ENCODE results near the gene TNFRSF13B.
"Not testable (repeated sequence)": the region's sequence is repeated elsewhere in the genome, so short reads cannot be mapped to it uniquely, and the experiment has no call there.

TNFRSF13B gene

DNA sequence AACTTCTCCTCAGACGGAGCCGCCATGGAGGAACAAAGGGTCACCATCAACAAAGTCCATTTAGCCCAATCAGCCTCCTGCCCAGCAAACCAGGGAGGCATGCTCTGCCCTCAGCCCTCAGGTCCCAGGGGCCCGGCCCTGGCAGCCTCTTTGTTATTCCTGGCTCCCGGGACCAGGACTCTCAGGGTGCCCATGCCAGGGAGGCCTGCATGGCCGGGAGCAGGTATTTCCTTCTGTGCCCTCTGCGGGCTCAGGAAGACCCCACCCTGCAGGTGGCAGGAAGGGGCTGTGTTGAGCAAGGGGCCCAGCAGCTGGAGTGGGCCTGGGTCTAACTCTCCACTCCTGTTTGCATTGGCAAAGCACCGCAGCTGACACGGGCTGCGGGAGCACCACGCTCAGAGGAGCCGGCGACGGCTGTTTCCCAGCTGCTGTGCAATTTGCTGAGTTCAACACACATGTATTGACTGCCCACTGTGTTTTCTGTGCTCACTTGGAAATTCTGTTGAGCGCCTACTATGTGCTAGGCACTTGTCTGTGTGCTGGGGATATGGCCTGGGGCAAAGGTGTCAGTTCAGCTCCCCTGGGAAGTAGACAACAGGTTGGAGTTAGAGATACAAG, 33.2 kb upstream of the TNFRSF13B start:
- not testable (repeated sequence) for FAIRE-seq

DNA sequence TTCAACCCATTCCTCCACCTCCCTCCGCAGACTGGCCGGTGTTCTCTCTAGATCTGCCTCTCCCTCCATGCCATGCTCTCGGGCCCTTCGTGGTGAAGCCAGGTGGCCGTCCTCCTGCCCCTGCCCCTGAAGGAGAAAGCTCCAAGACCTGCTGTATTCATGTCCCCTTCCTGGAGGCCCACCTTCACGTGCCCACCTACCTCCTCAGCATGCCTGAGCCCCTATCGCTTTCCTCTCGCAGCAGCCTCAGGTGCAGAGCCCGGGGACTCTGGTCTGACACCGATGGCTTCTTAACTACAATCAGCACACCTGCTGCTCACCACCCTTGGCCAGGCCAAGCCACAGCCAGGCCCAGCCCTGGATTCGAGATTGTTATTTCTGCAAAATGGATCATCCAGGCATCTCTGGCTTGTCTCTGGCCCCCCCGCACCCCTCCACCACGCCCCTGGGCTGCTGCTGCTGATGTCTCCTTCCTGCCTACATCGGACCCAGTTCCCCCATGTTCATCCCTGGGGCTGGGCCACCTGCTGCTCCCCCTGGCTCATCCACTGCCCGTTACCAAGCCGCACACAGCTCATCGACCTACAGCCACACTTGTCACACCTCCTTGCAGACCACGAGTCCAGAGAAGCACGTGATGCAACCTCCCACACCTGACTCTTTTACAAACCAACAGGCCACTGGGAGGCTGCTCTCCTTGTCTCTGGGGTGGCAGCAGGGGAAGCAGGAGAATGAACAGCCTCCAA, 32.5 kb upstream of the TNFRSF13B start:
- no peak for FAIRE-seq

DNA sequence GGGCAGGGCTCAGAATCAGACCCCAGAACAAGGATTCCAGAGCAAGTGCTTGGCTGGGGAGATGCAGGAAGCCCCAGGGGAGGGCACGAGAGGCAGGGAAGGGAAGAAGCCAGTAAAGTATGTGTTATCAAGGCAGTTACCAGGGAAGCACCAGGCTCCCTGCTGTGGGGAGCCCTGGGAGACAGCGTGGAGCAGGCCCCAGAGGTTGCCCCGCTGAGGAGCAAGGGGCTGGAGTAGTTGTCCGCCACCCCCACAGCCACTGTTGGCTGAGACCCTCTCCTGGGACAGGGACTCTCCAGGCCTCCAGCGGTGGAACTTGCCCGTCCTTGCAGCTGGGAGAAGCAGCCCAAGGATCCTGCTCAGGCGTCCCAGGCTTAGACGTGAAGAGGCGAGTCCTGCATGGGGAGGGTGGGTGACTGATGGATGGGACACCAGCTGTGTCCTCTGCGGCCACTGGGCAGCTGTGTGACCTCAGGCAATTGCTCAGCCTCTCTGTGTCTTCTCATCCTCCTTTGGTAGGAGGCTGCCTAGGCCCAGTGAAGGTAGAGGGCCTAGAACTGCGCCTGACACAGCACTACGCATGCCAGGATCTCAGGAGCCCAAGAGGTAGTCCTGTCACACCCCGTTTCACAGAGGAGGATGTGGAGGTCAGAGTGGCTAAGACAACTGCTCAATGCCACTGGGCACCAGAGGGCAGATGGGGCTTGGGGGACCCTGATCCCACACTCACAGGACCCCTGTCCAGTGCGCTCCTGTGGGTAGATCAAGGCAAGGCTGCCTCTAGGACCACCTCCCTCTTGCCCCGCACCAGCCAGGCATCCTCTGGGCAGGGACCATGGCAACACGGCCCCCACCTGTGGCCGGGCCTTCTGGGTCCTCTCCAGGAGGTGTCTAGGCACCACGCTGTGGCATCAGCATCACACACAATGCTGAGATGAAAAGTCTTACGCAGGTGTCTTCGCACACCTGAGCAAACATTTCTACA, 31.1 kb upstream of the TNFRSF13B start:
- FAIRE-seq, result not testable (repeated sequence)

DNA sequence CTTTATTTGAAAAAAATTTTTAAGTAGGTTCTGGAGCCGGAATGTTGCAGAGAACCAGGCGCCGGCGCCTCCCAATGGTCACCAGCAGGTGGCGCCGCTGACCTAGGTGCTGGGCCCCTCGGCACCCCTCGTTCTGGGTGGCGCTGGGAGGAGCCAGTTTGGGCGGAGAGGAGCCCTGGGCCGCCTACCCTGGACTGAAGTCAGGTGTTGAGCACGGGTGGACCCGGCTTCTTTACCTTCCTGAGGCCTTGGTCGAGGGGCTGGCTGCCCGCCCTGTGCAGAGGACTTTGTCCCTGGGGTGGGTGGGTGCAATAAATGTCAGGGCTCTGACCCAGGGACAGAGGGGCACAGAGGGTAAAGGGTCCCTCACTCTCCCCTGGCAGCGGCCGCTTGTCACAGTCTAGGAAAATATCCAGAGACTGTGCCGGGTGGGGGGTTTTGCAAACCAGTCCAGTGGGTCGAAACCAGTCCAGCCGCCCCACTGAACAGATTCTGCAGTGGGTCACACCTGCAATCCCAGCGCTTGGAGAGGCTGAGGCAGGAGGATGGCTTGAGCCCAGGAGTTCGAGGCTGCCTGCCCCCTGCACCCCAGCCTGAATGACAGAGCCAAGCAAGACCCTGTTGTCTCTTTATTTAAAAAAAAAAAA, 30.1 kb upstream of the TNFRSF13B start:
- FAIRE-seq, result peak; percentile 79

DNA sequence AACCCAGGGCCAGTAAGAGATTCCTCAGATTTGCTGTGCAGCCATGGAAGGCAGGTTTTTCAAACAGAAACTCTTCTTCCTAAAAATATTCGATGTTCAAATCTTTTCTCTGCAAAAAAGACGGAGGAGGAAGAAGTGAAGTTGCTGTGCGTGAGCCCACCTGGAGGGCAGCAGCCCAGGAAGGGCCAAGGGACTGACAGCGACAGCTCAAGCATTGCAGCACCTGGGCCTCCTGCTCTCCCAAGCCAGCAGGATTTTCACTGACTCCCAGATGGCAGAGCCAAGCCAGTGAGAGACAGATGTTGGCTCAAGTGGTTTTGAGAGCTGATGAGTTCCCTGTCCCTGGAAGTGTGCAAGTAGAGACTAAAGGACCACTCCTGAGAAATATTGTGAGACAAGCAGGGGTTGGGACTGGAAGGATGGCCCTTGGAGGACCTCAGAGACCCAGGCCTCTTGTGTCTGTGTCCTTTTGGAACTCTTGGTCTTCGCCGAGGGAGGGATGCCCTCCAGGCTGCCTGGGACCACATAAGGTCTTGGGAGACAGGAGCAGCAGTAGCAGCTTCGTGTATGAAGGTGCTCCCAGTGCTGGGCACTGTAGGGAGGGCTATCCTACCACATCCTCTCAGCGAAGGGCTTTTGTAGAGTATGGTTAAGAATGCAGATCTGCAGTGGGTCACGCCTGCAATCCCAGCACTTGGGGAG, 29.3 kb upstream of the TNFRSF13B start:
- FAIRE-seq, result no peak

DNA sequence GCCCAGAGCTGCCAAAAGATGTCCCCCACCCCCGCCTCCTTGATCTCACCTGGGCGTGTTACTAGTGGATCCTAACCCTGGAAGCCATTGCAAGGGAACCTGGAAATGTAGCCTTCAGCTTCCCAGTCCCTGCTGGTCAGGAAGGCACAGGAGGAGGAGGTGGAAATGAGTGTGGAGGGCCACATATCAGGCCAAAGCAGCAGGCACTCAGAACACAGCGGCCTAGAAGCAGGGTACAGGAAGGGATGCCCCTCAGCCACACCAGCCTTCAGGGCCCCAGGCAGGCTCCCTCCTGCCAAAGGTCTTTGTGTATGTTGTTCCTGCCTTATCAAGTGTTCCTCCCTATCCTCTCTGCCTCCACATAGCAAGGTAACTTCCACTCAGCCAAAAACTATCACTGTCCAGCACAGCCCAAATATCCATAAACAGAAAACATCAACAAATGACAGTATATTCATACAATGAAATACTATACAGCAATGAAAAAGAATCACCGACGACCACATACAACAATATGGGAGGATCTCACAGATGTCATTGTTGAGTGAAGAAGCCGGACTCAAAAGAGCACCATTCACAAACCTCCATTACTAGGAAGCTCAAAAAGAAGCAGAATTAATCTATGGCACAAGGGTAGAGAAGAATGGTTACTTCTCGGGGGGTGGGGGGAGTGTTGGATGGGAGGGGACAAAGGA, 28.2 kb upstream of the TNFRSF13B start:
- FAIRE-seq, result no peak

DNA sequence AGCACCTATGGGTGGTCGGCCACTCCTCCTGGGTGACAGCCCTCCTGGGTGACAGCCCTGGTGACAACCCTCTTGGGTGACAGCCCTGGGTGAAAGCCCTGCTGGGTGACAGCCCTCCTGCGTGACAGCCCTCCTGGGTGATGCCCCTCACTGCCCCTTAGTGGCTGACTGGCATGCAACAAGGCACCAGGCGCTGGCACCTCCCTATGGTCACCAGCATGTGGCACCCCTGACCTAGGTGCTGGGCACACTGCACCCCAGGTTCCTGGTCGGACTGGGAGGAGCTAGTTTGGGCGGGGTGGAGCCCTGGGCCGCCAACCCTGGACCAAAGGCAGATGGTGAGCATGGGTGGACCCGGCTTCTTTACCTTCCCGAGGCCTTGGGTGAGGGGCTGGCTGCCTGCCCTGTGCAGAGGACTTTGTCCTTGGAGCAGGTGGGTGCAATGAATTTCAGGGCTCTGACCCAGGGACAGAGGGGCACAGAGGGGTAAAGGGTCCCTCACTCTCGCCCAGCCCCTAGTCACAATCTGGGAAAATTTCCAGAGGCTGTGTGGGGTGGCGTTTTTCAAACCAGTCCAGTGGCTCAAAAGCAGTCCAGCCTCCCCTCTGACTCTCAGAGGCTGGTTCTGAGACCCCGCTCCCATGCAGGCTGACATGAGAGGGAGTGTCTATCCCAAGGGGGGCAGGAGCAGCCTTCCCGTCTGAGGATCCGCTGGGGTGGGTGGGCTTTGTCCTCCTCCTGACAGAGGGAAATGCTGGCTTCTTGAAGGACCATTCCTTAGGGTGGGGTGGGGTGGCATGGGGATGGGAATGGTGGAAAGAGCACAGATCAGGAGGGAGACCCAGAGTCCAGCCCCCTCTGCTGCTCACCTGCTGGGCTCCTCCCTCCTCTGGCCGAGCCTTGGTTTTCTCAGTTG, 25.9 kb upstream of the TNFRSF13B start:
- FAIRE-seq, result no peak

DNA sequence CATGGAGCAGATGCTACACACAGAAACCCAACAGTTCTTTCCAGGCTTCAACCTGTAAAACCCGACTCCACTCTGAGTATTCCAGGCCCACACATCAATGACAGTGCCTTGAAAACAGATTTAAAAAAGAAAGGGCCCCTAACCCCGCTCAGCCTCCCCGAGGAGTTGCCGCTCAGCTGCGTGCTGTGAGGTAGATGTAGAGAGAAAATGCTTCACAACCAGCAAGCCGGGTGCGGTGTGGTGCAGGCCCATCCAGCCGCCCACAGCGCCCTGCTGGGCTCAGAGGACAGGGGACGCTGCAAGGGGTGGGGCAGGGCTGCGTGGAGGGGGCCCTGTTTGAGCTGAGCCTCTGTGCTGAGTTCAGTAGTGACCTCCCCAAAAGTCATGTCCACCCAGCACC, 24.8 kb upstream of the TNFRSF13B start:
- FAIRE-seq, result not testable (repeated sequence)

DNA sequence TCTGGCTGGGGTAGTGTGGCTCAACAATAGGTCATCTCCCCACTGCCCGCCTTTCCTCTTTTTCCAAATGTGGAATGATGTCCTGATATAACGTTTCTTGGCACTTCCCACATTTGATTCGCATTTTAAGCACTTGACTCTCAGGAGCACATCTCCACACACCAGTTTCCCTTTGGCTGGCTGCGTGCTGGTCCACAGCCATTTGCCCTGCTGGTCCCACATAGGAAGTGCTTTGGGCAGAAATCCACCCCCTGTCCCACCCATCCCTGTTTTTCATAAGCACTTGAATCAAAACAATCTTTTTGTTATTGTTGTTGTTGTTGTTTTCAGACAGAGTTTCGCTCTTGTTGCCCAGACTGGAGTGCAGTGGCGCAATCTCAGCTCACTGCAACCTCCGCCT, 24.0 kb upstream of the TNFRSF13B start:
- FAIRE-seq, result no peak

DNA sequence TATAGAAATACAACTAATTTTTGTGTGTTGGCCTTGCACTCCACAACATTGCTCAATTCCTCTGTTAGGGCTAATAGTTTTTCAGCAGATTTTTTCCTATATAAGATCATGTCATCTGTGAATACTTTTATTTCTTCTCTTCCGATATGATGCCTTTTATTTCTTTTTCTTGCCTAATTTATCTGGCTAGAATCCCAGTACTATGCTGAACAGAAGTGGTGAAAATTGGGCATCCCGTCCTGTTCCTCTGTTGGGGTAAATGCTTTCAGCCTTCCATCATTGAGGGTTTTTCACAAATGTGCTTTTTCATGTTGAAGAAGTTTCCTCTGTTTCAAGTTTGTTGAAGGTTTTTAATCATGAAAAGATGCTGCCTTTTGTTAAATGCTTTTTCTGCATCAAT, 22.7 kb upstream of the TNFRSF13B start:
- no peak for FAIRE-seq

DNA sequence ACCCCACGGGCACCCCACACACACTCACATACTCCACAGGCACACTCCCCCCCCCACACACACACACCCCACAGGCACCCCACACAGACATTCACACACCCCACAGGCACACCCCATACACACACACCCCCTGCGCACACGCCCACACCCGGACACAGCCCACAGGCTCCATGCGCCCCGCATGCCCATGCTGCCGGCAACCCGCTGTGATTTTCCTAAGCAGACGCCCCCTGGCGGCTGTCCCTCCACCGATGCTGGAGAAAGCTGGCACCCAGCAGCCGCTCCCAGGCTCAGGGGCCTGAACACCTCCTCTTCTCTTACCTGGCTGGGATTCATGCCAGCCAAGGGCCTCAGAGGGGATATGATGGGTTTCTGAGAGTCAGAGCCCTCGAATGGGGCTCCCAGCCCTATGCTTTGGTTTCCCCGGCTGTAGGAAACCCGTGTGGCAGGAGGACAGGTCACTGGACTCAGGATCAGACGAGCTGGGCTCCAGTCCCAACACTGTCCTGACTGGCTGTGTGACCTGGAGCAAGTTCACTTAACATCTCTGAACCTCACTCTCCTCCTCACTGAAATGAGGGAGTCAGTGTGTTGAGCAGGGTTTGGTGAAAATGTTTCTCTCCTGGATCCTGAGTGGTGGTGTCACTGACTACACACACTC, 19.6 kb upstream of the TNFRSF13B start:
- FAIRE-seq, result no peak

DNA sequence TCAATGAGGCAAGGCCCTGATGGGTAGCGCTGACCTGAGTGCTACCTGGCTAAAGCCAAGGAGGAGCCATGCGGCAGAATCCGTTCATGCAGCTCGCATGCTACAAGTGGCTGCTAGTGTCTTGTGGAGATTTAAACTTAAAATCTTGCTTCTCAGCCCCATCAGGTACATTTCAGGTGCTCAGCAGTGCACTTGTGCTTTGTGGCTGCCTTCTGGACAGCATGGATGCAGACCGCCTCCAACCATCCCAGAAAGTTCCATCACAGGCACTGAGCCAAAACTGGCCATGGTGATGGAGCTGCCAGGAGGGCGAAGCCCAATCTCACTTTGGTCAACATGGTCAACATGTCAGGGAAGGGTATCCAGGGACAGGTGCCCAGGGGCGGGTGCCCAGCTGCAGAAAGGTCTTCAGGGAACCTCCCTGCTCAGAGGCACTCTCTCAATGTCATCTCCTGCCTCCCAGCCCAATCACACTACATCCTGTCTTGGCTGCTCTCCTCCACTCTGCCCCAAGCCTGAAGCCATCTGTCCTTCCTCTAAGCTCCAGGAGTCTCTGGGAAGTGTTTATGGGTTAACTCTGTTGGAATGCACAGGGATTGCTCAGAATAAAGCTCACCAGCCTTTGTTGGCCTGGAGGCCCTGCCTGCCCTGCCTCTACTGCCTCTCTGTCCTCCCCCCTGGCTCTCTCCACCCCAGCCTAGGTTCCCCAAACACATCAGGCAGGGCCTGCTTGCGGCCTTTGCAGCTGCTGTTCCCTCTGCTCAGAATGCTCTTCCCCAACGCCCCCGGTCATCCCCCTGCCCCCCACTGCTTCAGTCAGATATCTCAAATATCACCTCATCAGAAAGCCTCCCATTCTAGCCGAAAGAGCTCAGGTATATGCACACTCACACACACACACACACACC, 18.3 kb upstream of the TNFRSF13B start:
- FAIRE-seq, result no peak

DNA sequence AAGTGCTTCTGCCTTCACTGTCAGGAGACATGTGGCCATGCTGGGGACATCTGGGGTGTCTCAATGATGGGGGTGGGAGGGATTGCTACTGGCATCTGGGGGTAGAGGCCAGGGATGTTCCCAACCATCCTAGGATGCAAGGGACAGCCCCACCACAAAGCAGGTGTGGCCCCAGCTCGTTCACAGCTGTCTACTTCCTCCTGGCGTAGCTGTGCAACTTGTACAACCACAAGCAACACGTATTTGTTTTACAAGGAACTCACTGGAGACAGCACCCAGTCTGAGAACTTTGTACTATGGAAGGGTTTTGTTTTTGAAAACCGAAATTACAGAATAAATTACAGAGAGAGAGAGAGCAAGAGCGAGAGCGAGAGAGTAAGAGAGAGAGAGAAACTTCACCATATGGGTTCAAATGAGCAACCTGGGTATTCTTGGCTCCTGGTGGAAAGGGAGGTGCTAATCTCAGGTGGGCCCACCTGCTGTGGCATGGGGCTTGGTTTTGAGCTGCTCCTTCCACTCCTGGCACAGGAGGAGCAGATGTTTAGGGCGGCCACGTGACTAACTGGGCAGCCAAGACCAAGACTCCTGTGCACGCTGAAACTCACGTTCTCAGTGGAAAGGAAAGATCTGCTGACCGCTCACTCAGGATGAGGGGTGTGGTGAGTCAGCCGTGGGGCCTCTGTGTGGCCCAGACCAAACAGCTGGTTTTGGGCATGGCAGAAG, 17.5 kb upstream of the TNFRSF13B start:
- no peak for FAIRE-seq

DNA sequence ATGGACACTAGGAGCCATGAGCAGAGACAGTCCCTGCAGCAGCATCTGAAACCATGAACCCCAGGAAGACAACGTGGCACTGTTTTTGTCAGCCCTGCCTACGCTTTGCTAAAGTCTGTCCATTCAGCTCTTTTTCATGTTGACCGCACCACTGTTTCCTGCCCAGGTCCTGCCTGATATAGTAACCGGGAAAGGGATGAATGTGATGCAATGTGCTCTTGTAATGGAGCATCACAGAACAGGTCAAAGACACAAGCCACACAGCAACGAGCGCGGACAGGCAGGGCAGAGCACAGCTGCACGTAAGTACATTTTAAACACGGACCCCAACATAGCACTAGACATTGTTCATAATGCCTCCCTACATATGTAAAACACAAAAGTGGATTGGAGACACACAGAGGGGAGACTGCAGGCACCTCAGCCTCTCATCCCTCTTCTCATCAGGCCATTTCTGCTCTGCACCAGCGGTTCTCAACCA, 16.9 kb upstream of the TNFRSF13B start:
- no peak for FAIRE-seq

DNA sequence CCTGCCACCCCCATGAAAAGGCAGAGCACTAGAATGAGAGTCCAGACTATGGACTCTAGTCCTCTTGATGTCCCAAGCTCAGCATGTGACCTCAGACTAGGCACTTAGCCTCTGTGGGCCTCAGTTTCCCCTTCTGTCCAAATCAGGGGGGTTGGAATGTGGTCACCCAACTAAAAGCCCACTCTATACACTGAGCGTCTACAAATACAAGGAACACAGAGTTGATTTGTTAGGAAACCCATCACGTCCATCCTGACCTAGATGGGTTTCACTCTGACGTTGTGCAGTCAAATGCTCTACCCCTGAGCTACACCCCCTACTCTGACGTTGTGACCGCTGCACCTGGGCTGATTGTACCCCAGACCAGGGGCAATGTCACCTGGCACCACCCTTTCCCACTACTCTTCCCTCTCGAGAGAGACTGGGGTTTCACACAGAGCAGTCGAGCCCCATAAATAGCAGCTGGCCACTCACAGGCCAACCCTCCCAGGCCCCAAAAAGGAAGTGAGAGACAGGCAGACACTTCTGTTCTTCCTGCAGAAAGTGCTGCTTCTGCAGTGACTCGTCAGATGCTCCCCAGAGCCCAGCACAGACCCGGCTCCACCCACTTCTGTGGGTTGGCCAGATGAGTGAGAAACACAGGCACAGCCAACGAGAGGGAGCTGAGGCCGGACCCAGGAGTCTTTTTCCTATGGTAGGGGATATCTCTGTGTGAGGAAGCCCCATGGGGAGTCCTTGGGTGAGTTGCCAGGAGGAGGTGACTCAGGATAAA, 16.1 kb upstream of the TNFRSF13B start:
- no peak for FAIRE-seq

DNA sequence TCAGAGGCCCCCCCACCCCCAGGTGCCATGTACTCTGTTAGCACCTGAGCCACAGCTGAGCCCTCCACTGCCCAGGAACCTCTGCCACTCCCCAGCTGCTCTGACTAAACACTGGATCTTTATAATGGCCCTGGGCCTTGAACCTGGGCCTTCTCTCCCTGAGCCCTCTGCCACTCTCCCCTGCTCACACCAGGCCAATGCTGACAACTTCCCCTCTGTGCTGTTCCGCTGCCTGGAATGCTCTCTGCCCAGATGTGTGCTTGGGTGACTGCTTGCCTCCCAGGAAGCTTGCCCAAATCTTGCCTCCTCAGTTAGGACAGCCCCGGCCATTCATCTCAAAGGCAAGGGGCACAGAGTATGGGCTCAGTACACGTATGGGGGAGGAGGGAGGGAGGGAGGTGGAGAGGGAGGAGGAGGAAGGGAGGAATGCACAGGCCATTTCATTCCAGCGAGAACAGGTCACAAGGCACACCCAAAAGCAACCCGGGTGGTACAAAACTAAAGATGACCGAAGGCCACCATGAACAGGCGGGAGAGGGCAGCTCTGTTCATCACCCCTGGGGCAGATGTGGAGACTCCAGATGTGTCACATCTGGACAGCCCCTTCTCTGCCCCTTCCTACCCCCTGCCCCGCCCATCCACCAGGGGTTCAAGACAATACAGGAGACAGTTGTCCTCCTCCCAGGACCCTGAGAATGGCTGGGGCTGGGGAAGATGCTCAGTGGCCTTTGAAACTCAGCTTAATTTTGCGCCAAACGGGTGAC, 15.3 kb upstream of the TNFRSF13B start:
- FAIRE-seq, result no peak
